Midbrain (tissue), 1 donor: Measurements from ENCODE around the gene PTCHD4.

Experiments
- DNase-seq: peaks from one replicate; lab custom pipeline; 2025; lab: John Stamatoyannopoulos, UW

PTCHD4 gene

DNA sequence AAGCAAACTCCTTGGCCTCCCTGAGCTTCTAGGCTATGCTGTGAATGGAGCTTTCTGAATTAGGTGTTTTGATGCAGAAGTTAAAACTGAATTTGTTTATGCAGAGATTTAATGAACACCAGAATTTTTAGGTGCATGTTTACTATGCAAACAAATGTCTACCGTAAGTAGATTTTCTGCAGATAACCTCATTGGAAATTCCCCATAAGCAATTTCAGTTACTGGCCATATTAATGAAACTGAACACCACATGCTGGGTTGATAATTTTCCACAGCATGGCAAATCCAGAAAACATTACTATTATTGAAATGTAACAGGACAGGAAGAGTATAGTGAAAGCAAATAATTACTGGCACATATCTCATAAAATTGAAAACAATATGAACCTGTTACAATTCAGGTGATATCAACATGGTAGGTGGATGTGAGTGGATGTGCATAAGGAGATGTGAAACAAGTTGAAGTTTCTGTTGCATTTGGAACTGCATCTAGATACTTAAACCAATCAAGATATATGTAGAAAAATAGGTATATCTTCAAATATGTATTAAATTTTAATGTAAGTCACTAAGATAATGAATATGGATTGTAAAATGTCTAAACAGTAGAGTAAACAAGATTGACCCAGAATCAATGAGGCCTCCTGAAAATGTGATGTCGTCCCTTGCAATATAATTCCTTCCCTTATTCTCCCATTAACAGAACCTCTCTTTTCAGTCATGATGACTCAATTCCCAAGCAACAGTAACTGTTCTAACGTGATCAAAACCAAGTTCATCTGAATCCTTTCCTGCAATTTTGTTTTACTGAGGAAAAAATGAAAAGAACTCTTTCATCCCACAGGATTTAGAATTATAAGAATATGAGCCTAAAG, 11.0 kb downstream of the PTCHD4 start:
- DNase-seq = no peak

DNA sequence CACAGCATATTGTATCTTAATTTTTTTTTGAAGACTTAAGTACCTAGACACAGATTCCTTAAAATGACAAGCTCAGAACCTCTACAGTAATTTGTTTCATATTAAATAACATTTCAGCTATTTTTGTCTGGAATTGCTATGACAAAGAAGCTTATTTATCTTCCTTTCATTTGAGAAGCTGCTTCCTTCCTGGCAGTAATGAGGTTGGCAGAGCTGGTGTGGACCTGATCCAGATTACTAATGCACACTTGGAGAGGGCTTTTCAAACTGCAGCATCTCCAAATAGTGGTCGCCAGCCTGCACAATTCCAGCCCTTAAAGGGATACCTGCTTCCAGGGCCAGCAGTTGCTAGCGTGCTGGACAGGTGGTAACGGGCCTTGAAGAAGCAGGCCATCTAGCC, 12.1 kb downstream of the PTCHD4 start:
- no peak for DNase-seq

DNA sequence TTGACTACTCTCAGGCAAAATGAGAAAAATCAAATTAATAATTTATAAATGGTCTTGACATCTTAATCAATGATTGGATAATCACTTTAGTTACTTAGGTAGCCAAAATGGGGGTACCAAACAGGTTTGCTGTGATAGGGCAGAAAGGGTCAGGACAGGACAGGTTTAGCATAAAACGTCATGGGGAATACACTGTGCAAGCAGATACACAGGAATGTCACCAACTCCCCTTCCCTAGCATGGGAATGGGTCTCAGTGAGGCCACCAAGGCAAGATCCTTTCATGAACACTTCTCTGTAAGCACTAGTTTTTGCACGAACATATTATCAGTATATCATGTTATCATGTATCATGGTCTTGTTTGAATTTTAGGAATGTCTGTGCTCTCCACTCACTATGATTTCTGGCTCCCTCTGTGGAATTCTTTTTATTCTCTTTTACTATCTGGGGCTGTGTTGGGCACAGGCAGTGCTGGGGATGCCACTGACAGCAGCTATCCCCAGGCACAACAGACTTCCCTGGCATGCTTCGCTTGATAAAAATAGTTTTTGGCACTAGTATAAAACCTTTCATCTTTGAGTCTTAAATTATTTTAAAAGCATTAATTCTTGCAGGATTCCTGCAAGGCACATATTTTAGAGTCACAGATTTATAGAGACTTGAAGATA, 18.3 kb downstream of the PTCHD4 start:
- DNase-seq = no peak

DNA sequence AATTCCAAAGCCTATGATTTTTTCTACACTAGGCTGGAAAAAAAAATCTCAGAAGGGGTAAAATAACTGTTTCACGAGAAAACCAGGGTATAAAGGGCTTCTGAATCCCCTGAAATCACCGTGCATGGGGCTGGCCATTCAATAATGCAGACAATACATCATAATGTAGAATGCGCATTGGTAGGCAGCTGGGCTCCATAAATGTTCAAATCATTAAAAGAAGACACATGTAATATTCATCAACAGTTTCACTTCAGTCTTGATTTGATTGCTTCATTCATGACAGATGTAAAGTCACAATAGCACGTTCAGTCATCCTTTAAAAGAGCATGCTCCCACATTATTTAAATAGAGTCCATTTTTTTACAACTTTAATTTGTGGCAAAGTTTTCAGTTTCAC, 20.5 kb downstream of the PTCHD4 start:
- no peak for DNase-seq

DNA sequence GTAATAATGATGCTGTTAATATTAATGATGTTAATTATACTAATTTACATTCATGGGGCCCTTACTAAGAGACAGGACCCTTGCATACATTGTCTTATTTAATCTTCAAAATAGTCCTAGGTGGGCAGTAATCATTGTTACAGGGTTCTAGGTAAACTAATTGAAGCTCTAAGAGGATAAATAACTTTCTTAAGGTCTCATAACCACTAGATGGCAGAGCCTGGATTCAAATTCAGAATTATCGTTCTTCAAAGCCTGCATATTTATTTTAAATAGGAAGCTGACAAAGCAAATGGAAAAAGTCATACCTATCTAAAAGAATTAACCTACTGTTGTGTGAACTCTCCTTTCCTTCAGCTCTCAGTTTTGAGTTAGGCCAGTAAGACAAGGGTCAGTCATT, 23.5 kb downstream of the PTCHD4 start:
- no peak for DNase-seq

DNA sequence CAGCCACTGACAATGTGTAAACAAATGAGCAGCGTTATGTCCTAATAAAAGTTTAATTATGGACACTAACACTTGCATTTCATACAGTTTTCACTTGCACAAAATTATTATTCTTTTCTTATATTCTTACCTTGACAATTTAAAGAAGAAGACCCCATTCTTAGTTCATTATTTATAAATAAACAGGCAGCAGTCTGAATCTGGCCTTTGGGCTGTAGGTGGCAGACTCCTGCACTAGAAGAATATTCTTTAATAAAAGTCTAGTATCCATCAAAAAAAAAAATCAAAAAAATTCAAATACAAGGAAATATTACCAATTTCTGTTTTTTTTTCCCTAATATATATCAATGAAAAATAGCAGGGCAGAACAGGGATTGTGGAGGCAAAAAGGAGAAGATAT, 24.8 kb downstream of the PTCHD4 start:
- no peak for DNase-seq

DNA sequence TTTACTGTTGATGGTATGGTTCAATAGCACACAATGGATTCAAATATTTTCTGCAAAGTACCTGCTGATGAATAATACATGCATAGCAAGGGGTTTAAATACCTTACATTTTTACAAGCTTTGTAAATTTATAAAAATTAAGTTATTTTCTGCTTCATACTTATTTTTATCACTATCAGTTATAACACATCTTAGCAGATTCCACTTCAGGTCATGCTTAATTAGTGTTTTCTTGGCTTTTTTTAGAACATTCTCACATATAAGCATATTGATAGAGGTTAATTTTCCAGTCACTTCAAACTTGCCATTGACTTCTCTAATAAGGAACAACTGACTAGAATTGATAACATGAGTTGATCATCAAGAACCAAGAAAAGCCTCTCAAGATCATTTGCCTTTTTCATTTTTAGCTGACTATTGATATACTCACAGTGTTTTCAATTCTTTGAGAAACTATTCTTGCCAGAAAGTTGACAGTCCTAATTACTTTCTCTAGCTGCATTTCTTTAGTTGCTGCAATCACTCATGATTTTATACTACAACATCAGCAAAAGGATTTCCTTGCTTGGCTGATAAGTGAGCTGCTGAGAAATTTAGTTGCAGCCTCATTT, 25.8 kb downstream of the PTCHD4 start:
- no peak for DNase-seq

DNA sequence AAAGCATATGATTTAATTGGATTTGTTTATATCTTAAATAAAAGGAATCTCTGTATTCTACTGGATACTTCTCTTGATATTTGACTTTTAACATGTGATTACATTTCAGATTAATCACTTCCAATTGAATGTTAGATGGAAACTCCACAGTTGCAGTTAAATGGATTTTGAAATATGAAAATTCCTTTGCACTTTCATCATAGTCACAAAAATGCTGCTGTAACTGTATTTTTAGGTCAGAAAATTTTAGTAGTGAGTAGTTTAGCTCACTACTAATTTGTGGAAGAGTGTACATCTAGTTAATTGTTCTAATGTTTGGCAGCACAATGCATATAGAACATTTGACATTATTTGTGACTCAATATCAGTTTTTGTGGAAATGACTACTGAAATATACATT, 26.8 kb downstream of the PTCHD4 start:
- no peak for DNase-seq

DNA sequence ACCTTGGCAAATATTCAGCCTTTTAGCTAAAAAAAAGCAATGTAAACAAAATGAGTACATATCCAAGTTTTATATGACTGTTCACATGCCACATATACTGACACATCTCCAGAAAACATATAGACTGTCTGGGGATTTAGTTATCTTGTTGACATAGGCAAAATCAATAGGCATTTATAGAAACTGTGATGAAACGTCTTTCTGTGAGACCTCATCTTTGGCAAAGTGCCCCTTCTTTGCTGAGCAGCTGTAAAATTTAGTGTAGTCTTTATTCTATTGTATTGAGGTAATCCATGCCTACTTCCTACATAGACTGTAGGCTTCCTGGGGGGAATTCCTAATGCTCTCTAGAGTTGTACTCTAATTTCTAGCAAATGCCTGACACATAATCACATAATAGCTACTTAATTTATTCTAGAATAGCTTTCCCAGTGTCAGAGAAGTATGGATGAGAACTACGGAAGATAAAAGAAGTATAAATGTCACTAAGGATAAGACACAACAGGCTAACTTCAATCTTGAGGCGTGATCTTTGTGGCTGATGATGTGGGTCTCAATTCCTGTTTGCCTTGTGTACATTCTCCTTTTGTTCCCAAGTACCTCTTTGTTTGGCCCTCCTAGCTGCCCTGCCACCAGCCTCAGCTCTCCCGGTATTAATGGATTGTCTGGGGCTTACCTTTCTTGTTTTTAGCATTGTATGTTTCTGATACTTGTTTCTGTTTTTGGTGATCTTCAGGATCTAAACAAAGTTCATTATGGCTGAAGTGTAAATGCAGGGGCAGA, 30.6 kb downstream of the PTCHD4 start:
- DNase-seq = no peak

DNA sequence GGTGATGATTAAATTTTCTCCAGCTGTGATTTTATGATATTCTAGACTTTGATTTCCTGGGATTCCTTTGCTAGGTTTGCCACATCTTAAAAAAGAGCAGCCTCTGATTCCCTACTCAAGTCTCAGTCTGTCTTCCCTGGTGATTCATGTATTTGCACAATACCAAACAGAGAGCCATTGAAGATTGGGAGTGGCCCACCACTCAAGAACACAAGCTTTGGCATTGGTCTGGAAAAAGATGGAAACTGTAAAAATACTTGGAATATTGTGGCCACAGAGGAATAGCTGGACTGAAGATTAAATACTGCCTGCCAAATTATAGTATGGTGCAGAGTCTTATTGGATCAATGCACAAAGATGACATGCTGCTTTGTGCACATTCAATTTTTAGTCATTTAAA, 32.9 kb downstream of the PTCHD4 start:
- DNase-seq = no peak

DNA sequence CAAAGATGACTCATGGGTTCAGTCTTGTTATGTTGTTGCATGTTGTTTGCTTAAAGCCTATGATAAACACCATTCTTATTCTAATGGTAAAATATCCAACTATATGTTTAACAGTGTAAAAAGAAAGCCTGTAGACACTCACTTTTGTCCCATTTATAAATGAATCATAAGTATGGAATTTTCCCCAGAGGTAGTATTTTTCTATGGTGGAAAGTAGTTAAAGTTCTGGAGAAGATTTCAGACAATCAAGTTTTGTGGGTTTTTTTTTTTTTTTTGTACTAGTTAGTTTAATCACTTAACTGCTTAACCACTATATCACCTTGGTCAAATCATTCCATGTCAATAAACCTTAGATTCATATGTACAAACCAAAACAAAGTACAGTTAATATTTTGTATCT, 35.8 kb downstream of the PTCHD4 start:
- DNase-seq = no peak

DNA sequence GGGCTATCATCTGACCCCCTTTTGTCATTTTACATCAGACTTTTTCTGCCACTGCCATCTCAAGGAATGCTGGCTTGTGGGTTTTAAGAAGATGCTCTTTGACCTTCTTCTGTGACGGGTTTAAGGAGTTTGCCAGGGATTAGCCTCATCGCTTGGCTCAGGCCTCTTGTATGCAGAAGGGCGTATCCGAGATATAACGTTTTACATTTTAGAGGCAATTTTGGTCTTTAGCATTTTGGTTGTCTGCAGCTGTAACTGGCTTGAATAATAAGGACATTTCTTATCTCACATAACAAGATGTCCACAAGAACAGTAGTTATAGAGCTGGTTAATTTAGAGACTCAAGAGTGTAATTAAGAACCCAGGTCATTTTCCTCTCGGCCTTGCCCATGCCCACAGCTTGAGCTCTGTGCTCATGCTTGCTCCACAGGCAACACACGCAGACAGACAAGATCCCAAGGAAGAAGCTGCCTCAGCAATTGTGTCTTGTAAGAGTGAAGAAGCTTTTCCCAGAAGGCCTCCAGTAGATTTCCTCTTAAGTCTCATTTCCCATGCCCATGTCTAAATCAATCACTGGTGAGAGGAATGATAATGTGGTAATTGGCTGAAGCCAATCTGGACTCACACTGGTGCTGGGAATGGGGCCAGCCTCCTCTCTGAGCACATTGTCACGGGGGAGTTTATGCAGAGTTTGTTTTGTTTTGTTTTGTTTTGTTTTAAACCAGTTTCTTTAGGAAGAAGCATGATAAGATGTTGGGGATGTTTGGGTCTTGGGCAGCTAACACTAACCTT, 36.8 kb downstream of the PTCHD4 start:
- DNase-seq = no peak

DNA sequence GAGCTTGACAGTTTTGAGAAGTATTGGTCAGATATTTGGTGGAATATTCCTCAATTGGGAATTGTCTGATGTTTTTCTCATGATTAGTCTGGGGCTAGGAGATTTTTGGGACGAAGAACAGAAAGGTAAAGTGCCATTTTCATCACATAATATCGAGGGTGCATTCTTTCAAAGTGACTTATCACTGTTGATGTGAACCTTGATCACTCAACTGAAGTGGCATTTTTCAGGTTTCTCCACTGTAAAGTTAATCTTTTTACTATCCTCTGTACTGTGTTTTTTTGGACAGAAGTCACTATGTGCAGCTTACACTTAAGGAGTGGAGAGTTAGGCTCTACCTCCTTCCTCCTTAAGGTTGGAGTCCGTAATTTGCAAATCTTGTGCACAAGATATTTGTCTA, 39.2 kb downstream of the PTCHD4 start:
- no peak for DNase-seq

DNA sequence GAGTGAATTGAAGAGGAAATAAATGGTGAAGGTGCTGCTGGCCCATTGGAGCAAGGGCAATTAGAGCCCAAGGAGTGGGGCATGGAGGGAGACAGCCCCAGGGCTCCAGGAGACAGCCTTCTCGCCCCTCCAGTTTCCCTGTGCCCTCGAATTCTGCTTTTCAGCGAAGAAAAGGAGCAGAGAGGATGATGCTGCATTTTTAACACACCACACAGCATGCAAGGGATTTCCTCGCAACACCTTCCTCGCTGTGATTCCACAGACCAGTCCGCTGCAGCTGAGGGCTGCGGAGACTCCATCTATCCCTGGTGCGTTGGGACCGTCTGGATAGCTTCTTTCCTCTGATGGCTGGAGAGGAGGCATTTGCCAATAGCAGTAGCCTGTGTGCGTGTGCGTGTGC, 41.7 kb downstream of the PTCHD4 start:
- no peak for DNase-seq

DNA sequence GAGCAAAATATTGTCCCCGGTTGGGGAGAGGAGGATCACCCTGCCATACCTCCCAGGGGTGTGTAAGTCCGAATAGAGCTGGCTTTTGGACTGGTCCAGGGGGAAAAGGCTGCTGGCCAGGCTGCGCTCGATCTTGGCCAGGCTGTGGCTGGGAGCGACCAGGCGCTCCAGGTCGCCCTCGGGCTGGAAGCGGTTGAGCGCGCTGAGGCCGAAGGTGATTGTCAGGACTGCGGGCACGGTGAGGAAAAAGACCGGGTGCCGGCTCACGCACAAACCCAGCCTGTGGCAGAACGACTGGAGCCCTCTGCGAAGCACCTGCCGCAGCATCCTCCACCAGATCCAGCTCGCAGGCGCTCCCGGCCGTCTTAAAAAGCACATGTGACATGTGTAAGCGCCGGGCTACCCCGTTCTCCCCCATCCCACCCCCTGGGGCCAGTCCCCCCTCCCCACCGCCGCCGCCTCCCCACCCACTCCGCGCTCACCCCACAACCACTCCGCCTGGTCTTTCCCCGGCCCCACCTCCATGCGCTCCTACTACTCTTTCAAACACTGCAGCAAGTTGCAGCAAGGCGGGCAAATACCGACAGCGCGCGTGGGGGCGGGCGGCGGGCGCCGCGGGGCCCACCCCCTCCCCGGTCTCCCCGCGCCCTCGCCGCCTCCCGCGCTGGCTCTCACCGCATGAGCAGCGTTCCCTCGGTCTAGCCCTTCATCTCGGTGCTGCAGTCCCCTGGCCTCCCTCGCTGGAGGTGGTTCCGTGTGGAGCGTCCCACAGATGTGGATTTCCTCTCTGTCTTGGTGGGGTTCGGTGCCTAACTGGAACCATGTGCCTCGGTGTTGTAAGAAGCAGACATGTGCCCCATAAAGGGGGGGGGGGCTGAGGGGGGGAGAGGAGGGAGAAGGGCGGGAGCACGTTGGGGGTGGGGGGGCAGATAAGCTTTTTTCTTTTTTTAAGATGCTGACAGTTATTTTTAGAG, 42.4 kb downstream of the PTCHD4 start:
- DNase-seq = no peak

DNA sequence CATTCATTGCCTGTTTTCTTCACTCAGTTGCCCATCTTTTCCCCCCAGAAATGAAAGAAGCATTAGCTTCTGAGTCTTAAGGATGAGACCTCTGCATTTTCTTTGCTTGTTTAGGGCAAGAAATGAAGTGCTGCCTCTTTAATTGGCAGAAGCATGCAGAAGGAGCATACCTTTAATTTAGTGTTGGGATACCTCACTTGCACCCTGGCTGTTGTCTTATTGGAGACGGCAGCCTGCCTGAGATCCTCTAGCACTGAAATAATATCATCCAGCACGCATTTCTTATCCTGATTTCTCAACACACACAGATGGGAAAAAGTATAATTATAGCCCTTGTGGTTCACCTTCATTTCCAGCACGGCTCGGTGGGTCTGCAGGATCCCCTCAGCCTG, 43.1 kb downstream of the PTCHD4 start:
- no peak for DNase-seq

DNA sequence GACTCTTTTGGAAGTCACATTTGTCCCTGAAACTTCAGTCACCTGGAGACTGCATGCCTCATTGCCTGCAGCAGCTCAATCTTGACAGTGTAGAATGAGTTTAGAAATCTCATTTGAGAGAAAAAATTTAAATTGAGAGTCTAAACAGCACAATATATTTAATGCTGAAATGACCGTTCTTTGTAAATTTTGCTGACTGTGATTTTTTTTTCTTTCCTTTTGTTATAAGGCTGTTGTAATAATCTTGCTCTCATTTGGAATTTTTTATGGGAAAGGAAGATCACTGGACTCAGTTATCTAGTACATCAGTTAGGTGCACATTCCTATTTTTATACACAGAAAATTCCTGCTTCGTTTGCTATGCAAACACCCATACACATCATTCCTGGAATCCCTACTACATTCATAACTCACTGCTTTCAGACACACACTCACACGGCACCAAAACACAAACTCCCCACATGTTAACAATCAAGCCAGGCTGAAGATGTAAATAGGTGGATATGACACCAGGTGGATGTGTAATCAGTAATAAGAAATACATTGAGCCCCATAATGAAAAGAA, 43.8 kb downstream of the PTCHD4 start:
- no peak for DNase-seq

DNA sequence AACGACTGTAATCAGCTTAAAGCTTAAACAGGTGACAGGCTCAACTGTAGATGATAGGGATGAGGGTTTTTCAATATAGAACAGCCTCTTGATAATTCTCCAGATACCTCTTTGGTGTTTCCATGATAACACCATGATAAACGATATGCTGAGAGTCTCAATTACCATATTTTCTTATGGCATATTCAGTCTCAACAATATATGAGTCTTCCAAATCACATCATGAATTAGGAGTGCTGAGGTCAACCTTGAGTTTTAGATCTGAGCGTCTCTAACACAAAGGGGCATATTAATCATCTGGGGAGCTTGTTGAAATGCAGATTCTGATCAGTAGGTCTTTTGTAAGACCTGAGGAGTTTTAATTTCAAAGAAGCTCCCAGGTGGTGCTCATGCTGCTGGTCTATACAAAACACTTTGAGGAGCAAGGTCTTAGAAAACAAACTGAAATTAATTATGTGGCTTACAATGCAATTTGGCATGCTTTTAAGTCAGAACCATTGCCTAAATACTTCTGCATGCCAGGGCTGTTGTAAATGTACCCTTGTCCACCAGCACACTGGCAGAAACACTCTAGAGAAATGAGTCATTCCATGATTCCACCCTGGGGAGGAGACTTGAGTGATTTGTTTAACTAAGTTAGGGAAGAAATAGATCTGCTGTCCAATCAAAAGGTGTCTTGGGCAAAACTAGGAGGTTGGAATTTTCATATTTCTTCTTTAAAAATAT, 49.6 kb downstream of the PTCHD4 start:
- no peak for DNase-seq
